Loucy (cell line): ENCODE measurements around the gene COIL.
A peak's percentile ranks its signal among the peaks of the same experiment; 100 is the strongest.

ENCODE experiments used
- H2AFZ ChIP-seq: fragments of 200-600 bp; sonication (generic); 2 replicates; pipeline ENCODE4 v1.6.0; 2016; ENCODE audit warnings: antibody characterized with exemption, mild to moderate bottlenecking, low read length, moderate library complexity
- H3F3A ChIP-seq: fragments of 200-600 bp; 2 replicates; pipeline ENCODE4 v1.6.0; 2016; ENCODE audit warnings: antibody characterized with exemption, low read depth, mild to moderate bottlenecking
- H3K27me3 ChIP-seq: fragments of 200-600 bp; sonication (generic); 2 replicates; pipeline ENCODE4 v1.6.1; 2014; ENCODE audit warnings: low read length, mild to moderate bottlenecking; ENCODE audit not compliant: insufficient read depth, poor library complexity, severe bottlenecking
- H3K36me3 ChIP-seq: fragments of 200-600 bp; sonication (generic); 2 replicates; pipeline ENCODE4 v1.6.1; 2016; ENCODE audit warnings: low read length; ENCODE audit not compliant: insufficient read depth
- H3K4me1 ChIP-seq: fragments of 200-600 bp; sonication (generic); 2 replicates; pipeline ENCODE4 v1.5.1; 2014; ENCODE audit warnings: low read length, mild to moderate bottlenecking; ENCODE audit not compliant: insufficient read depth, poor library complexity, severe bottlenecking
- H3K4me2 ChIP-seq: fragments of 200-600 bp; sonication (generic); 2 replicates; pipeline ENCODE4 v1.6.0; 2014; ENCODE audit warnings: antibody characterized with exemption, low read length, low read depth, mild to moderate bottlenecking; ENCODE audit not compliant: poor library complexity, severe bottlenecking
- H3K4me3 ChIP-seq: fragments of 200-600 bp; sonication (generic); 2 replicates; pipeline ENCODE4 v1.5.1; 2014; ENCODE audit warnings: low read length, mild to moderate bottlenecking, mixed read lengths; ENCODE audit not compliant: poor library complexity, severe bottlenecking
- H3K79me2 ChIP-seq: fragments of 200-600 bp; sonication (generic); 2 replicates; pipeline ENCODE4 v1.6.1; 2014; ENCODE audit warnings: low read length; ENCODE audit not compliant: insufficient read depth
- H3K9ac ChIP-seq: fragments of 200-600 bp; sonication (generic); 2 replicates; pipeline ENCODE4 v1.6.0; 2014; ENCODE audit warnings: mild to moderate bottlenecking, low read depth, low read length, moderate library complexity; ENCODE audit not compliant: poor library complexity, severe bottlenecking
- H3K9me2 ChIP-seq: fragments of 200-600 bp; sonication (generic); replicated peaks from 2 replicates; pipeline ENCODE4 v1.6.1; 2016; ENCODE audit warnings: low read depth, low read length, mixed read lengths
- H3K9me3 ChIP-seq: fragments of 200-600 bp; sonication (generic); 2 replicates; pipeline ENCODE4 v1.6.1; 2014; ENCODE audit warnings: mild to moderate bottlenecking, antibody characterized with exemption, low read length, low read depth; ENCODE audit not compliant: insufficient read depth
- H4K20me1 ChIP-seq: fragments of 200-600 bp; sonication (generic); 2 replicates; pipeline ENCODE4 v1.6.0; 2014; ENCODE audit warnings: antibody characterized with exemption, low read length, mild to moderate bottlenecking; ENCODE audit not compliant: insufficient read depth, poor library complexity, severe bottlenecking
- CTCF ChIP-seq: fragments of 200-600 bp; sonication (generic); conservative IDR thresholded peaks from 2 replicates; pipeline ENCODE4 v1.5.1; 2014; ENCODE audit warnings: mild to moderate bottlenecking, antibody characterized with exemption, low read length
- EZH2phosphoT487 ChIP-seq: fragments of 200-600 bp; IDR thresholded peaks from 2 replicates; pipeline ENCODE4 v1.6.1; 2018; ENCODE audit warnings: antibody characterized with exemption, mild to moderate bottlenecking, moderate library complexity, borderline replicate concordance

The COIL gene

DNA sequence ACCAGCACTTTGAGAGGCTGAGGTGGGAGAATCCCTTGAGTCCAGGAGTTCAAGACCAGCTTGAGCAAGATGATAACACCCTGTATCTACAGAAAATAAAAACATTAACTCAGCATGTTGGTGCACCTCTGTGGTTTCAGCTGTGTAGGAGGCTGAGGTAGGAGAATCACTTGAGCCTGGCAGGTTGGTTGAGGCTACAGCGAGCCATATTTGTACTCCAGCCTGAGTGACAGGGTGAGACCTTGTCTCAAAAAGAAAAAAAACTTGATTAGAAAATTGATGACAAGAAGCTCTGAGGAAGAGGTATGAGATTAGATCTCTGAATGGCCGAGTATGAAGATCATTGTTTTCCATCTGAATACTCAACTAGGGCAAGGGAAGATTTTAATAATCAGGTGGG is 48.1 kb upstream of the COIL start:
- H3K36me3 ChIP-seq: no peaks in the 10 kb centered on the region
- H3K27me3 ChIP-seq: no peaks in the 10 kb centered on the region
- H3F3A ChIP-seq: no peaks in the 10 kb centered on the region
- H4K20me1 ChIP-seq: no peaks in the 10 kb centered on the region
- no peak overlapping the region for H3K9ac ChIP-seq
- peaks cover 17% of the 10 kb centered on the region for H3K4me1 ChIP-seq
- H3K79me2 ChIP-seq: no peaks in the 10 kb centered on the region
- H3K9me3 ChIP-seq: no peaks in the 10 kb centered on the region
- H3K4me2 ChIP-seq: no peak overlapping the region
- no peaks in the 10 kb centered on the region for H3K9me2 ChIP-seq
- TF ChIP-seq CTCF (no peak), EZH2phosphoT487 (no peak)
- H2AFZ ChIP-seq: no peak overlapping the region
- H3K4me3 ChIP-seq: no peak overlapping the region

DNA sequence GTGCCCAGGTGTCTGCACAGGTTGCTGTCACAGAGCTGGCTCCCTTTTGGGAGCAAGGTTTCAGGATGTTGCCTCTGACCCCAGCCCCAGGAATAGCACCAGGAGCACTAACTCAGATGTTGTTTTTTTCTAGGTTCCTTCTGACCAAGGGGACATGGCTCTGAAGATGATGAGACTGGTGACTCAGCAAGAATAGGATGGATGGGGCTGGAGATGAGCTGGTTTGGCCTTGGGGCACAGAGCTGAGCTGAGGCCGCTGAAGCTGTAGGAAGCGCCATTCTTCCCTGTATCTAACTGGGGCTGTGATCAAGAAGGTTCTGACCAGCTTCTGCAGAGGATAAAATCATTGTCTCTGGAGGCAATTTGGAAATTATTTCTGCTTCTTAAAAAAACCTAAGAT is 45.2 kb upstream of the COIL start:
- Histone ChIP-seq H3K9me3 (no peaks in the 10 kb centered on the region), H3K4me3 (no peak overlapping the region), H3K4me1 (peaks cover 17% of the 10 kb centered on the region), H3K79me2 (no peaks in the 10 kb centered on the region), H3K27me3 (no peaks in the 10 kb centered on the region), H3K36me3 (no peaks in the 10 kb centered on the region), H3K9me2 (no peaks in the 10 kb centered on the region), H3K9ac (no peak overlapping the region), H3K4me2 (no peak overlapping the region), H2AFZ (no peak overlapping the region), H3F3A (no peaks in the 10 kb centered on the region), H4K20me1 (no peaks in the 10 kb centered on the region)
- TF ChIP-seq CTCF (no peak), EZH2phosphoT487 (no peak)

DNA sequence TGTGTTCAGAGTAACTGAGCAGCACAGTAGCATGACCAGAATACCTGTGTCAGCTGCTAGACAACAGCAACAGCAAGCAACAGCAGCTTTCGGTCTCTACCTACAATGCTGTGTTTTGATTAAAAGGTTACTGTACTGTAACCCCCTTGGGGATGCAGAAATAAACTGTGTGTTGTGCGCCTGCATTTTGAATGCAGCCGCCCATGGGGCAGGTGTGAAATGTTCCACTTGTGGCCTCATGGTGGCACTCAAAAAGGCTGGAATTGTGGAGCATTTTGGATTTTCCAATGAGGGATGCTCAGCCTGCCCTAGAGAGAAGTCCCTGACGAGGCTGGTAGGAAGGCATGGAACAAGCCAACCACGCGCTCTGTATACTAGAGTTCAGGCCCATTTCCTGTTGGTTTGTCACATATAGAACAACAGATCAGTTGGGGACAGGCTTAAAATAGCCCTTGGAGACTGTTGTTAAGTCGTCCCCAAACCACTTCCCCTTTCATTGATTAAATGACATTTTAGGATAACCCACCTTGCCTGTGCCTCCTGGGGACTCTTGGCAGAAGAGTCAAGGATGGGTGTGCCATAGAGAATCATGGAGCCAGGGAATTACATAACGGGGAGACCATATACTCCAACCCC is 44.2 kb upstream of the COIL start:
- Histone ChIP-seq H3K27me3 (no peaks in the 10 kb centered on the region), H3K9me2 (no peaks in the 10 kb centered on the region), H3F3A (no peaks in the 10 kb centered on the region), H3K79me2 (no peaks in the 10 kb centered on the region), H3K4me2 (peak overlapping the region; percentile 52), H3K36me3 (no peaks in the 10 kb centered on the region), H3K4me3 (no peak overlapping the region), H3K9me3 (no peaks in the 10 kb centered on the region), H3K9ac (no peak overlapping the region), H2AFZ (peak overlapping the region; percentile 24; the same call in 1 of the 2 replicates), H4K20me1 (no peaks in the 10 kb centered on the region), H3K4me1 (peaks cover 17% of the 10 kb centered on the region)
- TF ChIP-seq CTCF (peak; percentile 53), EZH2phosphoT487 (no peak)
